ENCODE measurements around the gene TEK.

The TEK gene

DNA sequence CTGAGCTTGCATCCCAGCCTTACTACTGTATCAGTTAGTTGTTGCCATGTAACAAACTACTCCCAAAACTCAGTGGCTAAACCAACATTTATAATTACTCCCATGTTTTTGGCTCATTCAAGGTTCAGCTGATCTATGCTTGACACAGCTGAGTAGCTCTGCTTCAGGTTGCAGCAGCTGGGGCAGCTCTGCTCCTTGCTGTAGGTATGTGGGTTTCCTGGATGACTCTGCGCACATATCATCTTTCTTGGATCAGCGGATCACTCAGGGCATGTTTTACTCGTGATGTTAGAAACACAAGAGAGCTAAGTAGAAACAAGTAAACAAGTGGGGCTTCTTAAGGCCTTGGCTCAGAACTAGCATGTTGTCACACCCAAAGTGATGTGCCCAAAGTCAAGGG lies 15.1 kb downstream of the TEK start:
- no peak for DNase-seq (ENCODE audit: low spot score)

GRCh38 chr9:27125030-27125429 lies 16.0 kb downstream of the TEK start:
- peak; percentile 24 for DNase-seq (ENCODE audit: low spot score)

- DNase-seq (ENCODE audit: low spot score) = no peak
These were observed 16.9 kb downstream of the TEK start for GRCh38 chr9:27125936-27126335.

- no peak for DNase-seq (ENCODE audit: low spot score)
These were observed 17.6 kb downstream of the TEK start for GRCh38 chr9:27126670-27127069.

GRCh38 chr9:27129221-27129620 lies 20.2 kb downstream of the TEK start:
- DNase-seq (ENCODE audit: low spot score) = no peak

GRCh38 chr9:27131731-27132130 lies 22.7 kb downstream of the TEK start:
- no peak for DNase-seq (ENCODE audit: low spot score)

- no peak for DNase-seq (ENCODE audit: low spot score)
These were observed 24.8 kb downstream of the TEK start for GRCh38 chr9:27133817-27134216.

- no peak for DNase-seq (ENCODE audit: low spot score)
These were observed 33.4 kb downstream of the TEK start for GRCh38 chr9:27142299-27142930.

GRCh38 chr9:27145143-27145542 lies 36.1 kb downstream of the TEK start:
- no peak for DNase-seq (ENCODE audit: low spot score)

DNA sequence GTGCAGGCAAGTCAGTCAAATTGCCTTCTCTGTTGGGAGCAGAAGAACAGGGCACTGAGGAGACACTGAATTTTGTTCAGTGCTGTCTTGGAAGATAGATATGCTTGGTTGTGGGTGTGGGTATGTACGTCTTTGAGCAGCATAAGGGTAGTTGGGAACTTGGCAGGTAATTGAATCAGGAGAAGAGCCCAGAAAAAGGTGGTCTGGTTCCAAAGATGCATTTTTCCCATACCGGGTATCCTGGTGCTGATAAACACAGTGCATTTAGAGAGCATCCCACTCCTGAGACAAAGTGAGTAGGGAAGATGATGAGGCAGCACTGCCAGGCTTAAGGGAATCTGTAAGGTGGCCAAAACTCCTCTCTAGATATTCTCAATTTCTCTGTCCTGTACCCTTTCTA lies 40.6 kb downstream of the TEK start:
- DNase-seq (ENCODE audit: low spot score) = no peak

GRCh38 chr9:27150746-27151406 lies 41.9 kb downstream of the TEK start:
- no peak for DNase-seq (ENCODE audit: low spot score)

- no peak for DNase-seq (ENCODE audit: low spot score)
These were observed 42.8 kb downstream of the TEK start for GRCh38 chr9:27151693-27152404.

DNA sequence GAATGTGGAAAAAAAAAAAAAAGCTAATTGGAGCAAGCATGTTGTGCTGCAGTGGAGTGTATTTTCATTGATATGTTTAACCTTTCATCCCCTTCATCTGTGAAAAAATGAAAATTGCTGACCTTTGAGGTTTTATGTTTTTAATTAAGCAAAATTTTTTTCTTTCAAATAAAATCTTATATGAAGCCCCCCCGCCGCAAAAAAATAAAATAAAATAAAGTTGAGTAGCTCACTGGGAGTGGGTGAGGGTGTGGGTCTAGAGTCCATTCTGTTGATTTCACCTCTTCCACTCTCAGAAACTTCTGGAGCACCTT lies 43.3 kb downstream of the TEK start:
- no peak for DNase-seq (ENCODE audit: low spot score)

- no peak for DNase-seq (ENCODE audit: low spot score)
These were observed 45.9 kb downstream of the TEK start for GRCh38 chr9:27154908-27155307.

GRCh38 chr9:27157097-27157496 lies 48.1 kb downstream of the TEK start:
- no peak for DNase-seq (ENCODE audit: low spot score)

DNA sequence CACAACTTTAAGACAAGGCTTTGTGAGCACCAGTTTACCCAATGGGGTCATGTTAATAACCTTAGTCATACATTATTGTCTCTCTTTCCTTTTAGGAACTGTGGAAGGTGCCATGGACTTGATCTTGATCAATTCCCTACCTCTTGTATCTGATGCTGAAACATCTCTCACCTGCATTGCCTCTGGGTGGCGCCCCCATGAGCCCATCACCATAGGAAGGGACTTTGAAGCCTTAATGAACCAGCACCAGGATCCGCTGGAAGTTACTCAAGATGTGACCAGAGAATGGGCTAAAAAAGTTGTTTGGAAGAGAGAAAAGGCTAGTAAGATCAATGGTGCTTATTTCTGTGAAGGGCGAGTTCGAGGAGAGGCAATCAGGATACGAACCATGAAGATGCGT lies 48.7 kb downstream of the TEK start:
- no peak for DNase-seq (ENCODE audit: low spot score)

GRCh38 chr9:27160636-27161035 lies 51.6 kb downstream of the TEK start:
- no peak for DNase-seq (ENCODE audit: low spot score)

- no peak for DNase-seq (ENCODE audit: low spot score)
These were observed 53.0 kb downstream of the TEK start for GRCh38 chr9:27162045-27162444.

DNA sequence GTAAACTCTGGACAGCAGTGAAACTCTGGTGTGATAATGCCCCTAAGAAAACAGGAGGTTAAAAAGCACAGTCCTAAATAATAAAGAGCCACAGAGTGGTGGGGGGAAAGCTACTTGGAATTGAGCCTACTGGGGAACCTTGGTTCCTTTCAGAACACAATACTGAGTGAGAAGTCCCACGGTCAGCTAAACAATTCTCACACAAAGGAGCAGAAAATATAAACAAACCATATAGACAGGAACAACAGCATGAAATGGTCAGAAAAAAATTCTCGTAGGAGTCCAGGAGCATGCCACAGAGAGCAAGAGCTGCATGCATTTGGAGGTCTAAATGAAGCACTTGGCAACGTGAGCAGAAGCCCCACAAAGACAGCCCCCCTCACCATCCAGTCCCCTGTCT lies 56.0 kb downstream of the TEK start:
- DNase-seq (ENCODE audit: low spot score) = no peak

- DNase-seq (ENCODE audit: low spot score) = no peak
These were observed 56.6 kb downstream of the TEK start for GRCh38 chr9:27165670-27166069.

DNA sequence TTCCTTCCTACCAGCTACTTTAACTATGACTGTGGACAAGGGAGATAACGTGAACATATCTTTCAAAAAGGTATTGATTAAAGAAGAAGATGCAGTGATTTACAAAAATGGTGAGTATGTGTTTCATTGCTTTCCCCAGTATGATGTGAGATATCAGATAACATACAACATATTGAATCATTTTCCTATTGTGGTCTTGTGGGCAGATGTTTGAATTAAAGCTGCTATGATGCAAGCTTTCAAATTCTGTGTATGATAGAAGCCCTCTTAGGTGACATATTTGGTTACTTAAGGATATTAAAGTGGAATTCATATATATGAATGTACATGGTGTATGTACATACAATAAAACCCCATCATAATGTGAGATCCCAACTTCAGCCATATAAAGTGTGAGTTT lies 59.5 kb downstream of the TEK start:
- no peak for DNase-seq (ENCODE audit: low spot score)

- DNase-seq (ENCODE audit: low spot score) = no peak
These were observed 59.9 kb downstream of the TEK start for GRCh38 chr9:27168951-27169350.

DNA sequence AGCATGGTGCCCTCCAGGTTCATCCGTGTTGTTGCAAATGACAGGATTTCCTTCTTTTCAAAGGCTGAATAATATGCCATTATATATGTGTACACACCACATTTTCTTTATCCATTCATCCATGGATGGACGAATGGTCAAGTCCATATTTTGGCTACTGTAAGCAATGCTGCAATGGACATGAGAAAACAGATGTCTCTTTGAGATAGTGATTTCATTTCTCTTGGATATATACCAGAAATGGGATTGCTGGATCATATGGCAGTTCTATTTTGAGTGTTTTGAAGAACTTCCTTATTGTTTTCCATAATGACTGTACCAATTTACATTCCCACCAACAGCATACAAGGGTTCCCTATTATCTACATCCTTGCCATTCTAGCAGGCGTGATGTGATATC lies 67.9 kb downstream of the TEK start:
- no peak for DNase-seq (ENCODE audit: low spot score)
